Osteoblast (primary cell): ENCODE results near the gene PIGV. TPM values are rescaled to one million over a fixed set of nuclear protein-coding genes. Genes with fewer than 3 reads are reported as not detected.
"Not testable (repeated sequence)": the region's sequence is repeated elsewhere in the genome, so short reads cannot be mapped to it uniquely, and the experiment has no call there.

Experiments
- DNase-seq: peaks from one replicate; pipeline ENCODE4 v3.0.0; 2011; ENCODE audit warnings: low spot score, mixed read lengths; ENCODE audit not compliant: insufficient read length; ENCODE audit errors: missing footprints
- H2AFZ ChIP-seq: 2 replicates; pipeline ENCODE4 v1.6.0; 2011; ENCODE audit warnings: mild to moderate bottlenecking, low read length
- H3K27ac ChIP-seq: 2 replicates; pipeline ENCODE4 v1.5.1; 2011; ENCODE audit warnings: mild to moderate bottlenecking, low read depth, low read length, moderate library complexity
- H3K27me3 ChIP-seq: 2 replicates; pipeline ENCODE4 v1.6.0; 2012; ENCODE audit warnings: mild to moderate bottlenecking, control low read depth, inconsistent platforms, low read length, moderate library complexity; ENCODE audit not compliant: insufficient read depth
- H3K36me3 ChIP-seq: 2 replicates; pipeline ENCODE4 v1.5.1; 2011; ENCODE audit warnings: mild to moderate bottlenecking, low read length, control low read depth, moderate library complexity; ENCODE audit not compliant: insufficient read depth
- H3K4me1 ChIP-seq: 2 replicates; pipeline ENCODE4 v1.5.1; 2011; ENCODE audit warnings: mild to moderate bottlenecking, low read length, control low read depth, moderate library complexity; ENCODE audit not compliant: insufficient read depth
- H3K4me2 ChIP-seq: 2 replicates; pipeline ENCODE4 v1.6.0; 2011; ENCODE audit warnings: mild to moderate bottlenecking, low read length; ENCODE audit not compliant: insufficient read depth
- H3K4me3 ChIP-seq: fragments of 200-600 bp; sonication (generic); 3 replicates; pipeline ENCODE4 v1.5.1; 2012; ENCODE audit warnings: mild to moderate bottlenecking, low read length, inconsistent platforms; ENCODE audit not compliant: insufficient read depth
- H3K79me2 ChIP-seq: 2 replicates; pipeline ENCODE4 v1.6.0; 2012; ENCODE audit warnings: mild to moderate bottlenecking, low read length, control low read depth, inconsistent platforms; ENCODE audit not compliant: insufficient read depth
- H3K9me3 ChIP-seq: 2 replicates; pipeline ENCODE4 v1.5.1; 2011; ENCODE audit warnings: low read depth, low read length, control low read depth
- H4K20me1 ChIP-seq: 2 replicates; pipeline ENCODE4 v1.6.0; 2012; ENCODE audit warnings: mild to moderate bottlenecking, low read length, control low read depth; ENCODE audit not compliant: insufficient read depth
- CTCF ChIP-seq: IDR thresholded peaks from 2 replicates; pipeline ENCODE4 v1.5.1; 2011; ENCODE audit warnings: mild to moderate bottlenecking, low read depth, low read length, moderate library complexity; ENCODE audit errors: extremely low read depth
- total RNA-seq: library from RNA; depleted of rRNA; stranded (reverse); fragments of >200 nt; gene quantifications from 2 replicates; pipeline ENCODE4 v1.2.3, GENCODE V29; 2012

The PIGV gene
- total RNA-seq, 1 donor: 18.1 TPM

GRCh38 chr1:26838474-26839338, 51.0 kb downstream of the PIGV start:
- H3K4me1 ChIP-seq: no peaks in the 10 kb centered on the region
- no peak overlapping the region for H3K4me3 ChIP-seq
- H2AFZ ChIP-seq: no peak overlapping the region
- peaks cover 39% of the 10 kb centered on the region for H3K36me3 ChIP-seq
- no peak for TF ChIP-seq CTCF
- no peaks in the 10 kb centered on the region for H3K27me3 ChIP-seq
- no peak overlapping the region for H3K27ac ChIP-seq
- no peaks in the 10 kb centered on the region for H3K9me3 ChIP-seq
- peaks cover 3% of the 10 kb centered on the region for H4K20me1 ChIP-seq
- no peak overlapping the region for H3K4me2 ChIP-seq
- DNase-seq: no peak
- peaks cover under 1% of the 10 kb centered on the region for H3K79me2 ChIP-seq

DNA sequence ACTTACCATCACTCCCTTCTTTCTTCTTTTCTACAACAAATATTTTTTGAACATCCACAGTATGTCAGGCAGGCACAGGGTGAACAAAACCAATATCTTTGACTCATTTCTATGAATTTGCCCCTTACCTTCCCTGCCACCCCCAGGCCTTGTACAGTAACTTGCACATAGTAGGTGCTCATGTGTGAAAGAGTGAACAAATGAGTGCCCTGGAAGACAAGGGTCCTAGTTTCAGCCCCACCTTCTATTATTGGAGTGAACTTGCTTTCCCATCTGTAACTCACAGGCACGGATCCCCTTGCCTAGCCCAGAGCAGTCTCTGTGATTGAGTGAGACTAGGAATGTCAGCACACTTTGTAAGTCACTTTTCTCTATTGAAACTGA, 51.6 kb downstream of the PIGV start:
- DNase-seq: no peak
- H3K27ac ChIP-seq: no peak overlapping the region

GRCh38 chr1:26839779-26840178, 52.0 kb downstream of the PIGV start:
- H4K20me1 ChIP-seq: peaks cover 3% of the 10 kb centered on the region
- DNase-seq: no peak
- H3K27ac ChIP-seq: no peak overlapping the region
- TF ChIP-seq CTCF: no peak
- H3K36me3 ChIP-seq: peaks cover 28% of the 10 kb centered on the region
- no peak overlapping the region for H3K4me2 ChIP-seq
- H3K9me3 ChIP-seq: no peaks in the 10 kb centered on the region
- peaks cover 2% of the 10 kb centered on the region for H3K79me2 ChIP-seq
- H3K4me1 ChIP-seq: no peaks in the 10 kb centered on the region
- no peaks in the 10 kb centered on the region for H3K27me3 ChIP-seq
- H3K4me3 ChIP-seq: no peak overlapping the region
- H2AFZ ChIP-seq: no peak overlapping the region

More for the DNA sequence above, 51.6 kb downstream of the PIGV start:
- H3K27me3 ChIP-seq: no peaks in the 10 kb centered on the region
- H3K36me3 ChIP-seq: peaks cover 32% of the 10 kb centered on the region
- no peak for TF ChIP-seq CTCF
- no peaks in the 10 kb centered on the region for H3K9me3 ChIP-seq
- H3K79me2 ChIP-seq: peaks cover 2% of the 10 kb centered on the region
- H3K4me1 ChIP-seq: no peaks in the 10 kb centered on the region
- H4K20me1 ChIP-seq: peaks cover 3% of the 10 kb centered on the region
- no peak overlapping the region for H3K4me3 ChIP-seq
- H3K4me2 ChIP-seq: no peak overlapping the region
- H2AFZ ChIP-seq: no peak overlapping the region

DNA sequence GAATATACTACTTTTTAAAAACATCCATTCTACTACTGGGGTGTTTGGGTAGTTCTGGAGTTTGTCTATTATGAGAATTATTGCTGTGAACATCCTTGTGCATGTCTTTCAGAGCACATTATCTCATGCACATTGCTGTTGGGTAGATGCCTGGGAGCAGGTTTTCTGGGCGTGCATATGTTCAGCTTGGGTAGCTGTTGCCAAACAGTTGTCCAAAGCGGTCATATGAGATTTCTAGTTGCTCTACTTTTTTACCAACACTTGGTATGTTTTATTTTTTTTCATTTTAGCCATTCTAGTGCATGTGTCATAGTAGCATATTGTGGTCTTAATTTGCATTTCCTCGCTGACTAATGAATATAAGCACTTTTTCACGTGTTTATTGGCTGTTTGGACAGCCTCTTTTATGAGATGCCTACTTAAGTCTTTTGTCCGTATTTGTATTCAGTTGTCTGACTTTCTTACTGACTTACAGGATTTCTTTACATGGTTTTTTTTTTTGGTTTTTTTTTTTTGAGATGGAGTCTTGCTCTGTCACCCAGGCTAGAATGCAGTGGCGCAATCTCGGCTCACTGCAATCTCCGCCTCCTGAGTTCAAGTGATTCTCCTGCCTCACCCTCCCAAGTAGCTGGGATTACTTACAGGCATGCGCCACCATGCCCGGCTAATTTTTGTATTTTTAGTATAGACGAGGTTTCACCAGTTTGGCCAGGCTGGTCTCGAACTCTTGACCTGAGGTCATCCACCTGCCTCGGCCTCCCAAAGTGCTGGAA, 56.9 kb downstream of the PIGV start:
- no peak for DNase-seq

DNA sequence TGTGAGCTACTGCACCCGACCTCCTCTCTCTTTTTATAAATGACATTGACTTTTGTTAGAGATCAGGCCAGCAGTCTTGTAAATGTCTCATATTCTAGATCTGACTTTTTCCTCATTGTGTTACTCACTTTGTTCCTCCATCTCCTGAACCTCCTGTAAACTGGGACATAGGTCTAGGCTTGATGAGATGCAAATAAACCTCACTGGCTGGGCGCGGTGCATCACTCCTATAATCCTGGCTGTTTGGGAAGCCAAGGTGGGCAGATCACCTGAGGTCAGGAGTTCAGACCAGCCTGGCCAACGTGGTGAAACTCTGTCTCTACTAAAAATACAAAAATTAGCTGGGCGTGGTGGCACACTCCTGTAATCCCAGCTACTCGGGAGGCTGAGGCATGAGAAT, 60.1 kb downstream of the PIGV start:
- not testable (repeated sequence) for H2AFZ ChIP-seq, H3K9me3 ChIP-seq, H3K4me2 ChIP-seq, H3K27me3 ChIP-seq, H3K4me3 ChIP-seq, H3K79me2 ChIP-seq, DNase-seq
- Histone ChIP-seq H3K27ac (peak overlapping the region; percentile 96), H4K20me1 (peaks cover 16% of the 10 kb centered on the region), H3K4me1 (peaks cover 17% of the 10 kb centered on the region), H3K36me3 (peaks cover 47% of the 10 kb centered on the region)

More for the DNA sequence above, 56.9 kb downstream of the PIGV start:
- no peak overlapping the region for H3K4me3 ChIP-seq
- TF ChIP-seq CTCF: no peak
- peaks cover 9% of the 10 kb centered on the region for H4K20me1 ChIP-seq
- peaks cover 2% of the 10 kb centered on the region for H3K79me2 ChIP-seq
- no peak overlapping the region for H2AFZ ChIP-seq
- no peaks in the 10 kb centered on the region for H3K9me3 ChIP-seq
- no peaks in the 10 kb centered on the region for H3K27me3 ChIP-seq
- no peak overlapping the region for H3K27ac ChIP-seq
- H3K4me1 ChIP-seq: peaks cover 14% of the 10 kb centered on the region
- no peak overlapping the region for H3K4me2 ChIP-seq
- peaks cover 19% of the 10 kb centered on the region for H3K36me3 ChIP-seq
